Bronchus fibroblast of lung (primary cell): ENCODE data around the gene C20orf96. TPM values are rescaled to one million over a fixed set of nuclear protein-coding genes. Genes with fewer than 3 reads are reported as not detected.

Source experiments
- total RNA-seq: library from RNA; depleted of rRNA; stranded (reverse); fragments of >200 nt; gene quantifications from 2 replicates; pipeline ENCODE4 v1.2.3, GENCODE V29; 2015

The C20orf96 gene
- total RNA-seq = 1.8 and 2.8 TPM in 2 replicates

DNA sequence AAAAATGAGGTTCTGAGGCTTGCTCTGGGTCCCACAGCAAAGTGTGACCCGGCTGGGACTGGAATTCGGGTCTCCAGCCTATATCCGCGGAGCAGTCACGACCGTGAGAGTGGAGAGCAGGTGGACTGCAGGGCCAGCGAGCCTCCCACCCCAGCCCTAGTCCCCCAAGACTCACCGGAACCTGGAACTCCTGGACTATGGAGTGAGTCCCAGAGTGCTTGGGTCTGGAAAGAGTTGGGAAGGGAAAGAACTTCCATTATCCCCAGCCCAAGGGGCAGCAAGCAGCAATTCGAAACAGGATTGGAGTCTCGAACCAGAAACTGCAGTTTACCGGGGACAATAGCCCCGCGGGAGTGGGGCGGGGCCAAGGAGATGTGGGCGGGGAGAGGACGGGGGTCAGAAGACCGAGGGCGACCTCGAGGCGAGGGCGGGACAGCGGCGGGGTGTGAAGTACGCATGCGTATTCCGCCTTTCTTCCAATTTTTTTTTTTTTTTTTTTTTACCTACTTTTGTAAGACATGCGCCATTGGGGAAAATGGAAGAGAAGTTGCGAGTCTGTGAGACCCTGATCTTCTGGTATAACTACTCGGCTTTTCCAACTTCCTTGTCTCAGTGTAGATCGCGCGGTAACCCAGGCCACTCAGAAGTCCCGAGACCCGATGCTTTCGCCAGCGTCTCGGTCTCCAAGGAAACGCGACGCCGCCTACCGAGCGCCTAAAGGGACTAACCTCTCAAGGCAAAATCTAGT lies at the start of gene C20orf96:
C20orf96 (minus strand) TSS at position 667 of the 748 bp plus-strand sequence; CDS start at position 527, 140 bp downstream.

GRCh38 chr20:325045-325888 lies 34.7 kb upstream of the C20orf96 start, which contains the start of gene SOX12:
Gene SOX12, plus strand, starts transcription at chr20:325552. Its CDS starts 373 bp downstream, at chr20:325925.

GRCh38 chr20:297098-297924 lies 6.8 kb upstream of the C20orf96 start, which contains the start of gene ZCCHC3:
Gene ZCCHC3, plus strand, starts transcription at chr20:297570. Its CDS starts 17 bp downstream, at chr20:297587.

DNA sequence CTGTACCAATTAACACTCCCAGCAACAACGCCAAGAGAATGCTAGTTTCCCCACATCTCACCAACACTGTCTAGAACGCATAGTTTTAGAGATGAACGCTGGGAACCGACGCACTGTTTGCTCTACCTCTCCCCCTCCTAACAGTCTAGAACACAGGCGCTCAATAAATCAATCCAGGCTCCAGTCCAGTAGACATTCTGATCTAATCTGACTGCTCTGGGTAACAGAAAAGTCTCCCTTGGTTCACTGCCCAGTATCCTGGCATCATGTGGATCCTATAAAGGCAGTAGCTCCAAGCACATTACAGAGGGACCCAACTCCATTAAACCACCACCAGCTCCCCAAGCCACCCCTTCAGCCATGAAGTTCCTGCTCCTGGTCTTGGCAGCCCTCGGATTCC lies 33.1 kb downstream of the C20orf96 start, which contains the start of gene DEFB132:
DEFB132 (plus strand) TSS at position 306 of the 400 bp plus-strand sequence; CDS start at position 361, 55 bp downstream.

GRCh38 chr20:226958-227357 lies 63.6 kb downstream of the C20orf96 start, which contains the start of gene DEFB129:
Gene DEFB129, plus strand, starts transcription at chr20:227258. Its CDS starts 31 bp downstream, at chr20:227289.

Other genes starting within 250 kb of the C20orf96 start
- gene DEFB125, start 203.1 kb downstream of the C20orf96 start, total RNA-seq = not detected in 2 replicates
- not detected in 2 replicates for gene DEFB126, start 148.2 kb downstream of the C20orf96 start, total RNA-seq
- gene DEFB127, start 133.3 kb downstream of the C20orf96 start, total RNA-seq = not detected in 2 replicates
- gene DEFB128, start 101.0 kb downstream of the C20orf96 start, total RNA-seq = not detected in 2 replicates
- not detected in 2 replicates for gene DEFB129, start 63.5 kb downstream of the C20orf96 start, total RNA-seq
- gene DEFB132, start 33.0 kb downstream of the C20orf96 start, total RNA-seq = not detected in 2 replicates
- 16.2 and 20.0 TPM in 2 replicates for gene ZCCHC3, start 6.8 kb upstream of the C20orf96 start, total RNA-seq
- 16.0 and 16.1 TPM in 2 replicates for gene SOX12, start 34.8 kb upstream of the C20orf96 start, total RNA-seq
- gene NRSN2, start 56.4 kb upstream of the C20orf96 start, total RNA-seq = 95.0 and 104 TPM in 2 replicates
- gene TRIB3, start 90.0 kb upstream of the C20orf96 start, total RNA-seq = 106 and 115 TPM in 2 replicates
- 71.3 and 71.4 TPM in 2 replicates for gene RBCK1, start 117.5 kb upstream of the C20orf96 start, total RNA-seq
- gene TBC1D20, start 171.8 kb upstream of the C20orf96 start, total RNA-seq = 21.0 and 23.3 TPM in 2 replicates